ENCODE results near the gene UGT1A6.
"Not testable (repeated sequence)": the region's sequence is repeated elsewhere in the genome, so short reads cannot be mapped to it uniquely, and the experiment has no call there.

- not testable (repeated sequence) for TF ChIP-seq POLR2A (IDR thresholded peaks at IDR 0.05; ENCODE audit: low read depth, low read length); EZH2 (IDR thresholded peaks at IDR 0.05; ENCODE audit: borderline replicate concordance, low read depth, low read length, severe bottlenecking); CTCF (IDR thresholded peaks at IDR 0.05; ENCODE audit: extremely low read depth in 1 of 2, insufficient read depth in 1 of 2, low read depth in 1 of 2, low read length in 2 of 2); MAX (IDR thresholded peaks at IDR 0.05; ENCODE audit: insufficient read depth, insufficient read length)
Measured at GRCh38 chr2:233750689-233751088, 58.0 kb downstream of the UGT1A6 start.
